Mammary epithelial cell (primary cell): ENCODE measurements around the gene FAM107B.

Experiments used
- EZH2 ChIP-seq: IDR thresholded peaks from 2 replicates; pipeline ENCODE4 v1.6.1; 2012; ENCODE audit warnings: low read length, inconsistent platforms, borderline replicate concordance
- TF ChIP-seq, protein P1 (sequence below), 2 donors: IDR thresholded peaks in 1 of 2; conservative IDR thresholded peaks in 1 of 2; 2 replicates each; pipeline ENCODE4 v1.5.1; 2011 to 2012; ENCODE audit warnings: inconsistent platforms in 2 of 2, low read length in 2 of 2, mild to moderate bottlenecking in 2 of 2, control low read depth in 1 of 2, low read depth in 1 of 2; ENCODE audit not compliant: insufficient read depth in 1 of 2; ENCODE audit errors: extremely low read depth in 1 of 2

GRCh38 chr10:14652816-14653215 lies 121.9 kb downstream of the FAM107B start:
- TF ChIP-seq, protein P1, sequence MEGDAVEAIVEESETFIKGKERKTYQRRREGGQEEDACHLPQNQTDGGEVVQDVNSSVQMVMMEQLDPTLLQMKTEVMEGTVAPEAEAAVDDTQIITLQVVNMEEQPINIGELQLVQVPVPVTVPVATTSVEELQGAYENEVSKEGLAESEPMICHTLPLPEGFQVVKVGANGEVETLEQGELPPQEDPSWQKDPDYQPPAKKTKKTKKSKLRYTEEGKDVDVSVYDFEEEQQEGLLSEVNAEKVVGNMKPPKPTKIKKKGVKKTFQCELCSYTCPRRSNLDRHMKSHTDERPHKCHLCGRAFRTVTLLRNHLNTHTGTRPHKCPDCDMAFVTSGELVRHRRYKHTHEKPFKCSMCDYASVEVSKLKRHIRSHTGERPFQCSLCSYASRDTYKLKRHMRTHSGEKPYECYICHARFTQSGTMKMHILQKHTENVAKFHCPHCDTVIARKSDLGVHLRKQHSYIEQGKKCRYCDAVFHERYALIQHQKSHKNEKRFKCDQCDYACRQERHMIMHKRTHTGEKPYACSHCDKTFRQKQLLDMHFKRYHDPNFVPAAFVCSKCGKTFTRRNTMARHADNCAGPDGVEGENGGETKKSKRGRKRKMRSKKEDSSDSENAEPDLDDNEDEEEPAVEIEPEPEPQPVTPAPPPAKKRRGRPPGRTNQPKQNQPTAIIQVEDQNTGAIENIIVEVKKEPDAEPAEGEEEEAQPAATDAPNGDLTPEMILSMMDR (conservative IDR thresholded peaks at IDR 0.05 in 1 of 2, IDR thresholded peaks at IDR 0.05 in 1 of 2; ENCODE audit: extremely low read depth in 1 of 2, insufficient read depth in 1 of 2, low read depth in 1 of 2, low read length in 2 of 2), result no peak
- TF ChIP-seq EZH2, result no peak
